ENCODE data around the gene RPL35.

The RPL35 gene

GRCh38 chr9:124861342-124862229, at the start of gene RPL35, which contains the start of gene ARPC5L:
Gene RPL35, minus strand, starts transcription at chr9:124861957. Its CDS starts 45 bp downstream, at chr9:124861912.
Gene ARPC5L, plus strand, starts transcription at chr9:124862130. Its CDS starts 7,161 bp downstream, at chr9:124869291.
- DNase-seq (ENCODE audit: low read depth in 1 of 2, low spot score in 1 of 2): peak; percentile 88 to 93

GRCh38 chr9:124908098-124908497, 46.3 kb upstream of the RPL35 start:
- DNase-seq (ENCODE audit: low read depth in 1 of 2, low spot score in 1 of 2): no peak

- no peak for DNase-seq (ENCODE audit: low read depth in 1 of 2, low spot score in 1 of 2)
Observed at GRCh38 chr9:124906966-124907365, 45.2 kb upstream of the RPL35 start.

- DNase-seq (ENCODE audit: low read depth in 1 of 2, low spot score in 1 of 2): no peak
Observed at GRCh38 chr9:124899845-124900244, 38.1 kb upstream of the RPL35 start.

GRCh38 chr9:124897570-124898460, 36.1 kb upstream of the RPL35 start:
- no peak for DNase-seq (ENCODE audit: low read depth in 1 of 2, low spot score in 1 of 2)

GRCh38 chr9:124894741-124895170, 33.0 kb upstream of the RPL35 start:
- no peak for DNase-seq (ENCODE audit: low read depth in 1 of 2, low spot score in 1 of 2)

GRCh38 chr9:124894035-124894740, 32.4 kb upstream of the RPL35 start:
- no peak for DNase-seq (ENCODE audit: low read depth in 1 of 2, low spot score in 1 of 2)

- no peak for DNase-seq (ENCODE audit: low read depth in 1 of 2, low spot score in 1 of 2)
Observed at GRCh38 chr9:124890179-124890578, 28.4 kb upstream of the RPL35 start.

- DNase-seq (ENCODE audit: low read depth in 1 of 2, low spot score in 1 of 2): no peak
Observed at GRCh38 chr9:124889006-124889405, 27.2 kb upstream of the RPL35 start.

GRCh38 chr9:124887832-124888231, 26.1 kb upstream of the RPL35 start:
- no peak for DNase-seq (ENCODE audit: low read depth in 1 of 2, low spot score in 1 of 2)

GRCh38 chr9:124886866-124887492, 25.2 kb upstream of the RPL35 start:
- DNase-seq (ENCODE audit: low read depth in 1 of 2, low spot score in 1 of 2): no peak

- no peak for DNase-seq (ENCODE audit: low read depth in 1 of 2, low spot score in 1 of 2)
Observed at GRCh38 chr9:124886461-124886860, 24.7 kb upstream of the RPL35 start.

GRCh38 chr9:124885551-124885950, 23.8 kb upstream of the RPL35 start:
- DNase-seq (ENCODE audit: low read depth in 1 of 2, low spot score in 1 of 2): no peak

GRCh38 chr9:124884376-124884775, 22.6 kb upstream of the RPL35 start:
- no peak for DNase-seq (ENCODE audit: low read depth in 1 of 2, low spot score in 1 of 2)

- no peak for DNase-seq (ENCODE audit: low read depth in 1 of 2, low spot score in 1 of 2)
Observed at GRCh38 chr9:124882231-124882630, 20.5 kb upstream of the RPL35 start.

GRCh38 chr9:124881138-124881743, 19.5 kb upstream of the RPL35 start:
- DNase-seq (ENCODE audit: low read depth in 1 of 2, low spot score in 1 of 2): no peak

- DNase-seq (ENCODE audit: low read depth in 1 of 2, low spot score in 1 of 2): no peak
Observed at GRCh38 chr9:124880501-124880900, 18.7 kb upstream of the RPL35 start.

- DNase-seq (ENCODE audit: low read depth in 1 of 2, low spot score in 1 of 2): no peak
Observed at GRCh38 chr9:124879226-124879625, 17.5 kb upstream of the RPL35 start.

- no peak for DNase-seq (ENCODE audit: low read depth in 1 of 2, low spot score in 1 of 2)
Observed at GRCh38 chr9:124878518-124878917, 16.8 kb upstream of the RPL35 start.

- no peak for DNase-seq (ENCODE audit: low read depth in 1 of 2, low spot score in 1 of 2)
Observed at GRCh38 chr9:124878021-124878420, 16.3 kb upstream of the RPL35 start.
